K562 (cell line): ENCODE measurements around the gene COX6B2. TPM values are rescaled to one million over a fixed set of nuclear protein-coding genes. Genes with fewer than 3 reads are reported as not detected.
A peak's percentile ranks its signal among the peaks of the same experiment; 100 is the strongest.

ENCODE experiments used
- BACH1 ChIP-seq: fragments of 200-800 bp; sonication (Bioruptor generic); IDR thresholded peaks from 2 replicates; pipeline ENCODE4 v1.6.1; 2016; ENCODE audit warnings: missing genetic modification characterization, missing compliant biosample characterization
- CC2D1A ChIP-seq: fragments of 450-650 bp; IDR thresholded peaks from 2 replicates; pipeline ENCODE4 v1.6.1; 2017; ENCODE audit warnings: mild to moderate bottlenecking
- CREB5 ChIP-seq: fragments of 250-450 bp; sonication (Bioruptor Pico); IDR thresholded peaks from 2 replicates; pipeline ENCODE4 v1.5.0; 2020; ENCODE audit warnings: mild to moderate bottlenecking
- DMBX1 ChIP-seq: fragments of 250-450 bp; sonication (Bioruptor Pico); IDR thresholded peaks from 2 replicates; pipeline ENCODE4 v1.8.0; 2022; ENCODE audit warnings: inconsistent platforms, mild to moderate bottlenecking, moderate library complexity, borderline replicate concordance
- ERF ChIP-seq: fragments of 450-650 bp; formaldehyde crosslinking; IDR thresholded peaks from 2 replicates; pipeline ENCODE4 v1.4.0; 2020; ENCODE audit warnings: mild to moderate bottlenecking, mixed read lengths
- ESRRB ChIP-seq: fragments of 250-450 bp; sonication (Bioruptor Pico); IDR thresholded peaks from 2 replicates; pipeline ENCODE4 v1.5.0; 2020; ENCODE audit warnings: mild to moderate bottlenecking, moderate library complexity, borderline replicate concordance
- GABPB1 ChIP-seq: sonication (generic); formaldehyde crosslinking; IDR thresholded peaks from 2 replicates; pipeline ENCODE4 v1.8.0; 2022; ENCODE audit warnings: mild to moderate bottlenecking, missing genetic modification reagents
- MAFK ChIP-seq: IDR thresholded peaks from 2 replicates; pipeline ENCODE4 v1.6.1; 2011; ENCODE audit warnings: low read length, improper control_type of control experiment
- NR2C2 ChIP-seq, 2 experiments: fragments of 200-800 bp in 1 of 2; sonication (Bioruptor generic) in 1 of 2; sonication (generic) in 1 of 2; formaldehyde crosslinking in 1 of 2; IDR thresholded peaks; 2 replicates each; pipeline versions ENCODE4 v1.6.1 to v1.8.0; 2016 to 2022; ENCODE audit warnings: mild to moderate bottlenecking in 1 of 2, missing compliant biosample characterization in 1 of 2, missing genetic modification characterization in 1 of 2, missing genetic modification reagents in 1 of 2
- PHF21A ChIP-seq: fragments of 450-650 bp; IDR thresholded peaks from 2 replicates; pipeline ENCODE4 v1.6.1; 2017; ENCODE audit warnings: low read depth, borderline replicate concordance
- POLR2G ChIP-seq: fragments of 200-400 bp; formaldehyde crosslinking; IDR thresholded peaks from 2 replicates; pipeline ENCODE4 v1.6.1; 2017; ENCODE audit warnings: low read depth, mild to moderate bottlenecking, antibody characterized with exemption, low read length, moderate library complexity
- SMAD4 ChIP-seq: fragments of 250-450 bp; sonication (Bioruptor Pico); conservative IDR thresholded peaks from 2 replicates; pipeline ENCODE4 v1.8.0; 2021; ENCODE audit warnings: inconsistent platforms, mild to moderate bottlenecking, moderate library complexity
- TBP ChIP-seq: optimal IDR thresholded peaks from 2 replicates; pipeline ENCODE3; 2011; ENCODE audit warnings: low read depth, low read length, improper control_type of control experiment
- TEAD1 ChIP-seq, 2 experiments: fragments of 450-650 bp in 1 of 2; sonication (generic) in 1 of 2; formaldehyde crosslinking; IDR thresholded peaks; 2 replicates each; pipeline versions ENCODE4 v1.4.0 to v1.8.0; 2020 to 2022; ENCODE audit warnings: mild to moderate bottlenecking in 2 of 2, missing genetic modification reagents in 1 of 2
- ZBTB5 ChIP-seq: fragments of 450-650 bp; IDR thresholded peaks from 2 replicates; pipeline ENCODE4 v1.6.1; 2017; ENCODE audit warnings: antibody characterized with exemption
- ZNF398 ChIP-seq: fragments of 250-450 bp; sonication (Bioruptor Pico); IDR thresholded peaks from 2 replicates; pipeline ENCODE4 v1.8.0; 2021; ENCODE audit warnings: moderate library complexity, mild to moderate bottlenecking, inconsistent platforms
- ZNF445 ChIP-seq: fragments of 250-450 bp; sonication (Bioruptor Pico); IDR thresholded peaks from 2 replicates; pipeline ENCODE4 v1.4.0; 2020; ENCODE audit warnings: low read depth, mild to moderate bottlenecking, moderate library complexity
- ZSCAN29 ChIP-seq: fragments of 450-650 bp; IDR thresholded peaks from 2 replicates; pipeline ENCODE4 v1.6.1; 2017
- polyA plus RNA-seq, 8 experiments: library from polyadenylated mRNA; depleted of rRNA in 4 of 8; stranded (reverse) in 5 of 8; unstranded in 3 of 8; fragments of >200 nt; fragmentation: Nextera tagmentation in 2 of 8; fragmentation: Illumina TruSeq in 1 of 8; extraction: Ambion mirVana in 2 of 8; extraction: Trizol in 1 of 8; gene quantifications; 2 replicates each; pipeline versions ENCODE4 v1.2.1 to v1.2.3, GENCODE V29; 2011 to 2014; ENCODE audit warnings: inconsistent platforms in 1 of 8, missing spikeins in 1 of 8
- total RNA-seq, 7 experiments: library from RNA; depleted of rRNA in 6 of 7; stranded (reverse); fragments of >200 nt in 6 of 7; fragmentation: Illumina TruSeq in 2 of 7; extraction: Trizol in 2 of 7; gene quantifications; 2 replicates each; pipeline versions ENCODE4 v1.2.1 to v1.2.3, GENCODE V29; 2011 to 2021; ENCODE audit warnings: low replicate concordance in 1 of 7
- TF ChIP-seq, protein P1 (sequence below), 2 experiments: IDR thresholded peaks; 2 replicates each; pipeline ENCODE4 v1.6.1; 2012; ENCODE audit warnings: improper control_type of control experiment in 2 of 2, low read depth in 2 of 2, low read length in 2 of 2, borderline replicate concordance in 1 of 2

Gene COX6B2
- total and polyA plus RNA-seq, 9 of the 15 experiments (the other 6 are each of a cell fraction or from before 2014, with no cell fraction given) = 0.40 to 2.5 (median 0.83) TPM

GRCh38 chr19:55384131-55384919 lies 29.8 kb upstream of the COX6B2 start, which contains the start of gene TMEM238 (continued):
- TF ChIP-seq GABPB1 (CRISPR knock-in tag) (0 out of 2 replicates have a peak, but pooled peaks have one; percentile 30), MAFK (no peak), TBP (peak; percentile 41), ERF (CRISPR knock-in tag) (0 out of 2 replicates have a peak, but pooled peaks have one; percentile 30), CREB5 (CRISPR knock-in tag) (no peak), NR2C2 (CRISPR knock-in tag; IDR thresholded peaks at IDR 0.05) (no peak), NR2C2 (tag; IDR thresholded peaks at IDR 0.05) (peak; percentile 47), TEAD1 (CRISPR knock-in tag; IDR thresholded peaks at IDR 0.05) (0 out of 4 replicates have a peak, but pooled peaks of 1 of the 2 experiments have one; percentile 27), ESRRB (CRISPR knock-in tag) (no peak), ZBTB5 (no peak), SMAD4 (CRISPR knock-in tag) (peak; percentile 40; the same call in 1 of the 2 replicates), DMBX1 (CRISPR knock-in tag) (no peak), ZNF445 (CRISPR knock-in tag) (no peak), POLR2G (peak; percentile 63), ZSCAN29 (no peak), BACH1 (tag) (no peak), ZNF398 (CRISPR knock-in tag) (no peak), PHF21A (0 out of 2 replicates have a peak, but pooled peaks have one; percentile 19), CC2D1A (no peak)
- TF ChIP-seq, protein P1, sequence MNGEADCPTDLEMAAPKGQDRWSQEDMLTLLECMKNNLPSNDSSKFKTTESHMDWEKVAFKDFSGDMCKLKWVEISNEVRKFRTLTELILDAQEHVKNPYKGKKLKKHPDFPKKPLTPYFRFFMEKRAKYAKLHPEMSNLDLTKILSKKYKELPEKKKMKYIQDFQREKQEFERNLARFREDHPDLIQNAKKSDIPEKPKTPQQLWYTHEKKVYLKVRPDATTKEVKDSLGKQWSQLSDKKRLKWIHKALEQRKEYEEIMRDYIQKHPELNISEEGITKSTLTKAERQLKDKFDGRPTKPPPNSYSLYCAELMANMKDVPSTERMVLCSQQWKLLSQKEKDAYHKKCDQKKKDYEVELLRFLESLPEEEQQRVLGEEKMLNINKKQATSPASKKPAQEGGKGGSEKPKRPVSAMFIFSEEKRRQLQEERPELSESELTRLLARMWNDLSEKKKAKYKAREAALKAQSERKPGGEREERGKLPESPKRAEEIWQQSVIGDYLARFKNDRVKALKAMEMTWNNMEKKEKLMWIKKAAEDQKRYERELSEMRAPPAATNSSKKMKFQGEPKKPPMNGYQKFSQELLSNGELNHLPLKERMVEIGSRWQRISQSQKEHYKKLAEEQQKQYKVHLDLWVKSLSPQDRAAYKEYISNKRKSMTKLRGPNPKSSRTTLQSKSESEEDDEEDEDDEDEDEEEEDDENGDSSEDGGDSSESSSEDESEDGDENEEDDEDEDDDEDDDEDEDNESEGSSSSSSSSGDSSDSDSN (IDR thresholded peaks at IDR 0.05; ENCODE audit: borderline replicate concordance in 1 of 2, low read depth in 2 of 2, low read length in 2 of 2) = 0 out of 4 replicates have a peak, but pooled peaks of 1 of the 2 experiments have one; percentile 21
